Fibroblast of skin of left biceps (primary cell): ENCODE measurements around the gene KCNT2.
"Not testable (repeated sequence)": the region's sequence is repeated elsewhere in the genome, so short reads cannot be mapped to it uniquely, and the experiment has no call there.

Experiments
- DNase-seq, 2 experiments: peaks; one replicate each; pipeline ENCODE4 v3.0.0-alpha.2; 2013; ENCODE audit warnings: low read depth in 2 of 2

KCNT2 gene

DNA sequence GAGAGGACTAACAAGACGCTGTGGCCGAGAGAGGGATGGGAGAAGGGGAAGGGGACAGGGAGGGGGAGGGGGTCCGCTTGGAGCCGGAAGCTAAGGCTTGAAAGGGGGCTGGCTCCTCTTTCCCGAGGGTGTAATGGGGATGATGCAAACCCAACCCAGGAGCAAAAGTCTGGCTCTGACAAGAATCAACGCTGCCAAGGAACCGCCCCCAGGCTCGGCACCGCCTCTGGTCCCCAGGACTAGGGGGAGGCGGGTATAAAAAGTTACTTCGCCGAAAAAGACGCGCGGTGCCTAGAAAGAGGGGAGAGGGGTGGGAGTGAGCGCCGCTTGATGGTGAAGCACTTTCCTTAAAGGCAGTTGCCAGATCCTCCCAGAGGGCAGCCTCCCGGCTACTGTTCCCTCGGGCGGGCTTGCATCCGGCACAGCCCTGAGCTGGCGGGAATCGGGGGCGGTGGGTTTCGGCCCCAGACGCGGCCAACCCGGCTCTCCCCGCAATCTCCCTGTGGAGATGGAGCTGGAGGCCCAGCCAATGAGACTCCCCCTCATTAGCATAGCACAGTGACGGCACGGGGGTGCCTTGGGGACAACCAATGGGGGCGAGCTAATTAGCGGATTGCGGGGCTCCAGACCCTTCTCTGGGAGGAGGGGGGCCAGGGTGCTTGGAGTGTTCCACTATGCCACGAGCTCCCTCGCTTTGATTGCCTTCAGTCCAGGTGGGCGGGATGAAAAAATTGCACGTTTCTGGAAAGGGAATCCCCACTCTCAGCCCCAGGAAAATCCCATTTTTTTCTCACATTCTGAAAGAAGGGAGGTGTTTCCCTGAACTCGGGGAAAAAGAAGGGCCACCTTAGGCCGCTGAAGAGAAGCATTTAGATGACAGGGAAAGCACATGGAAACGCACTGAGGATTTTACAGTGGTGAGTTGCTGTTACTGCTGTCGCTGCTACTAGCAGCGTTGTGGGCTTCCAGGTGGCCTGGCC lies at the start of gene KCNT2:
KCNT2 (minus strand) TSS at position 51 of the 980 bp plus-strand sequence. CDS start 131 bp downstream, outside the sequence.
- peak; percentile 28 to 39 for DNase-seq

DNA sequence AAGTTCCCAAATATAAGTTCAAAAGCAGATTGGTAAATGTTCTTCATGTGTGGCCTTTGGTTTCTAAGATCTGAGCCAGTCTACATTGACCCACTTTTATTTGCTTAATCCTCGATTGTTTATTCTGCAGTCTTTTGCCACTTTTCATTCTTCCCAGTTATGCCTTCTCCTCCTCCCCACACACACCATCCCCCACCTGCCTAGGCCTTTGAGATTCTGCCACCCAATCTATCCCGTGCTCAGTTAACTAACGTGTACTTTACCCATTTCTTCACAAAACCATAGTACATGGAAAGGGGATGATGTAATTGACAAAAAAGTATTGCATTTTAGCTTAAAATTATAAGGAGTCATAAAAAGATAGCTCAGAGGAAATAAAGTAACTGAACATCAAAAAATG lies 47.3 kb upstream of the KCNT2 start:
- no peak for DNase-seq

DNA sequence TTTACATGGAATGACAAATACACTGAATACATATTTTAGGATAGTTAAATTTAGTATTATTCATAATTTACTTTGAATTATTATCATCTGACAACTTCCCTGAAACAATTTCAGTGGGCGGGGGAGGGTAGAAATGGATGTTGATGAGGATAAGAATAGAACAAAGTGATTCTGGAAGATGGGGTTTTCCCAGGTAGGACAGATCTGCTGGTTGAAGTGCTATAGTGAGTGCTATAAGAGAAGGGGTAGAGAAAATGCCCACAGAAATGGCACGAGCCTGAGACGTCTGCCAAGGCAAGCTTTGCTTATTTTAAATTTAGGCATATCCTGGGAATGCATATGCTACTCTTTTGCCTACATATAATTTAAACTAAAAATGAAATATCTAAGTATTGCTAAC lies 46.8 kb upstream of the KCNT2 start:
- DNase-seq, result no peak

DNA sequence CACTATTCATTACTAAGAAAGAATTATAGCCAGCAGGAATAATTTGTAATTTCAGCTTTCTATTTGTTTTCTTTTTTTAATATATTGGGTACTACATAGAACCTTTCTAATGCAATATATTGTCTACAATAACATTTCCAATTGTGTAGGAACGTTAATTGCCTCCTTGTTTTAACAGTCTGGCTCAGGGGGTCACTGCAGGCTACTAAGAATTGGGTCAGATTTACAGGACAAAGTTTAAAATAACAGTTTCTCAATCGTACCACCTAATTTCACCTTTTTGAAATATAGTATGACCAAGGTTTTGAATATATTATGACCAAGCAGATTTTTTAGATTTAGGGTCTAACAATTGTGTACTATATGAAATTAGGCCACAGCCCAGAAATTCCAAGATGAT lies 46.0 kb upstream of the KCNT2 start:
- DNase-seq, result no peak

GRCh38 chr1:196651637-196652215 lies 43.5 kb upstream of the KCNT2 start, which contains the start of gene CFH:
TSS of gene CFH (plus strand) at chr1:196652043. CDS start at chr1:196652118, 75 bp downstream.
- peak; percentile 66 to 70 for DNase-seq

DNA sequence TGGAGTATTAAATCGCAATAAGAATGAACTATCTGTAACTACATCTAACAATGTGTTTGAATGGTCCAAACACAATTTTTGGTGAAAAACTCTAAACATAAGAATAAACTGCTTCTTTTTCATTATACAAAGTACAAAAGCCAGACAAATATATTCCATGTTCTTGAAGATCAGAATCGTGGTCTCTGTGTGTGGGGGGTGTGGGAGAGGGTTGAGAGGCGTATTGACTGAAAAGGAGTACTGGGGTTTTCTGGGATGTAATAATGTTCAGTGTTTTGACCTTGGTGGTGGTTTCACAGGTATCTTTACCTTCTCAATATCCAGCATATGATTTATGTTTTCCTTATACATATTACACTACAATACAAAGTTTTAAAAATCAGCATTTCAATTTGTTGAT lies 42.8 kb upstream of the KCNT2 start:
- DNase-seq, result no peak

DNA sequence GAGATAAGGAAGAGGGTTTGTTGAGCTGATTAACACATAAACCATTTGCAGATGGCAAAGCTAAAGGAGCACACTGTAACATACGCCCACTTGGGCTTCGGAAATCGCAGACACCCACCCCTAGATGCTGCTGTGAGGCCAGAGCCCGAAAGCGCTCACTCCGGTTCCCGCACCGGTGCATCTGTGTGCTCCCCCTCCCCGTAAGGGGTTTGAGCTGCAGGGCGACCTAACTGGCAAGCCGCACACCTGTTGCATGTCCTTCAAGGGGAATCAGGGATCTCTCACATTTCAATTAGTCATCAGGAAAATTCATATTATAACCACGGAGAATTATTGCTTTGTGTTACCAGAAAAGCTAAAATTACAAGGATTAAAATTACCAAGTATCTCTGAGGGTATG lies 42.2 kb upstream of the KCNT2 start:
- no peak for DNase-seq

GRCh38 chr1:196649990-196650389 lies 41.8 kb upstream of the KCNT2 start:
- DNase-seq, result no peak

DNA sequence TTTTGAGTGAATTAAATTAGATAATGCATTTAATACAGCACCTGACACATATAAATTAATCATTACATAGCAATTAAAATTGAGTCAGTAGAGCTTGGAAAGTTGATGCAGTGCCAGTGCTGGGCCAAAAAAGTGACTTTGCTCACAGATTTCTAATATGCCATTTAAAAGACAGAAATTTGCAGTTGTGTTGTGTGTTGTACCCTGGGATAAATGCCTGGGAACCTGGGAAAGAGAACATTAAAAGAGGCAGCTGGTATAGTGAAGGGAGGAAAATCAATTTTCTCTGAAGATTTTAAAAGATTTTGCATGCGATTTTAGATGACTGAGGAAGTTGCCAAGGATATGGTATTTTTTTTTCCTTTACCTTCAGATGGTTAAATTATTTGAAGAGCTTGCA lies 32.7 kb upstream of the KCNT2 start:
- DNase-seq, result no peak

DNA sequence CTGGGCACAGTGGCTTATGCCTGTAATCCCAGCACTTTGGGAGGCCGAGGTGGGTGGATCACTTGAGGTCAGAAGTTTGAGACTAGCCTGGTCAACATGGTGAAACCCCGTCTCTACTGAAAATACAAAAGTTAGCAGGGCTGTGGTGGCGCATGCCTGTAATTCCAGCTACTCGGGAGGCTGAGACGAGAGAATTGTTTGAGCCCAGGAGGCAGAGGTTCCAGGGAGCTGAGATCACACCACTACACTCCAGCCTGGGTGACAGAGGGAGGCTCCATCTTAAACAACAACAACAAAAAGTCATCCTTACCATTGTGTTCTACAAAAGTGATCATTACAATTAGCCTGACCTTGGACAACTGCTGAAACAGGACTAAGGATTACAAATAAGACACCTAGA lies 31.1 kb upstream of the KCNT2 start:
- not testable (repeated sequence) for DNase-seq

DNA sequence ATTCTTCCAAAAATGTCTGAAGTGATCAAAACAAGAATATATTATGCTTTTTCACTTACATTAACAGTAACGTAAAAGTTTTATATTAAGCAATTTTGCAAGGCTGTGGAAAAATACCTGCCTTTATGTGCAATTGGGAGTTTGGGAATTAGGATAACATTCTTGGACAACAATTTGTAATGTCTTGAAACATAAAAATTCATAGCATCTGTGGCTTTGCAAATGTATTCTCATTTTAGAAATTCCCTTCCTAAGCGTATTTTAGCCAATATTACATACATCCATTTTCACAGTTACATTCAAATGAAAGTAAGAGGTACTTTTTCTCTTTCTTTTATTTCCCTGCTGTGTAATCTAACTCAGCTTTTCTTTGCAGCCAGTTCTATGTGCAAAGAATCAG lies 30.2 kb upstream of the KCNT2 start:
- DNase-seq, result no peak

- no peak for DNase-seq
These were observed 29.4 kb upstream of the KCNT2 start for GRCh38 chr1:196637606-196638005.

DNA sequence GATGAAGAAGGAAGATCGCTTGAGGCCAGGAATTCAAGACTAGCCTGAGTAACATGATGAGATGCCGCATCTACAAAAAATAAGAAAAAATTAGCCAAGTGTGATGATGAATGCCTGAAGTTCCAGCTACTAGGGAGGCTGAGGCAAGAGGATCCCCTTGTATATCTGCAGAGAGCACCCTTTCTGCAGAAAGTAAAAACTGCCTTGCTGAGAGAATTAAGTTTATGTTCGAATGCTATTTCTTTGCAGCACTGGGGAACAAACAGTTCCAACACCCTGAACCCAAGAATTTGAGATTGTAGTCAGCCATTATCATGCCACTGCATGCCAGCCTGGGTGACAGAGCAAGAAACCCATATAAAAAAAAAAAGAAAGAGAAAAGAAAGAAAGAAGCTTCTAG lies 20.6 kb upstream of the KCNT2 start:
- no peak for DNase-seq

- no peak for DNase-seq
These were observed 14.8 kb upstream of the KCNT2 start for GRCh38 chr1:196623079-196623478.

GRCh38 chr1:196619721-196620120 lies 11.5 kb upstream of the KCNT2 start:
- DNase-seq, result no peak

- DNase-seq, result no peak
These were observed 3.6 kb upstream of the KCNT2 start for GRCh38 chr1:196611873-196612272.

GRCh38 chr1:196609370-196609737 lies 1.1 kb upstream of the KCNT2 start:
- DNase-seq, result no peak

GRCh38 chr1:196607981-196608380 lies 259 bp downstream of the KCNT2 start:
- no peak for DNase-seq

DNA sequence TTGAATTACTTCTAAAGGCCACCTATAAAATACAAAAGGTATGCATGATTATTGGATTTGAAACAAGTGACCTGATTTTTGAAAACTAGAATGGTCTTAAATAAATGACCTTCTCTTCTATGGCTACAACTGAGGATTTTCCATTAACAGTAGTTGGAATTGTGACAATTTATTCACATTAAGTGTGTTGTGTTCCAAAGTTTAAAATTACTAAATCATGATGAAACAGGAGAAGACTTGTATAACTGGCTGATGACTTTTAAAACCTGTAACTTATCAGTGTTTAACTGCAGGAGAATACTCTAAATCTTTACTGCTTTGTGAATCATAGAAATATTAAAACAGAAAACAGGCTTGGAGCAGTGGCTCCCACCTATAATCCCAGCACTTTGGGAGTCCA lies 4.6 kb downstream of the KCNT2 start:
- no peak for DNase-seq

- no peak for DNase-seq
These were observed 9.1 kb downstream of the KCNT2 start for GRCh38 chr1:196598942-196599748.

DNA sequence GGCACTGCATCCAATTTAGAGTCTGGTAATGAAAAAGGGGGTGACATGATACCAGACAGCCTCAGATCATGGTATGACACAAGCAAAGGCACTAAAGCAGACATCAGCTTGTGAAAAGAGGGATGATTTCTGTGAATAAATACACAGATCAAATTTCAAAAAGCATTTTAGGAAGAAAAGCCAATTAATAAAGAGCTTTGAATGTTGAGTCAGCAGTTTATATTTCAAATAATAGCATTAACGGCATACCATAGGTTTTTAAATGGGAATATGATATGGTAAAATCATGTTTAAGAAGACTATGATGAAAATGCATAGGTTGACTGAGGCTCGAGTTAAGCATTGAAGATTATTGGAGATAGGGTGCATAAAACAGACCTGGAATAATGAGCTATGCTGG lies 13.5 kb downstream of the KCNT2 start:
- DNase-seq, result no peak

GRCh38 chr1:196593955-196594354 lies 14.3 kb downstream of the KCNT2 start:
- DNase-seq, result no peak
